WTC11 (cell line): ENCODE data around the gene TMEM239. TPM values are rescaled to one million over a fixed set of nuclear protein-coding genes. Genes with fewer than 3 reads are reported as not detected.

Experiments used
- CDX4 ChIP-seq: fragments of 250-450 bp; sonication (Bioruptor Pico); IDR thresholded peaks from 2 replicates; pipeline ENCODE4 v1.9.0; 2021; ENCODE audit warnings: moderate library complexity, mild to moderate bottlenecking, inconsistent platforms, borderline replicate concordance
- CREM ChIP-seq: sonication (generic); formaldehyde crosslinking; IDR thresholded peaks from 2 replicates; pipeline ENCODE4 v1.8.1; 2022; ENCODE audit warnings: mild to moderate bottlenecking, missing genetic modification reagents, moderate library complexity
- ERG ChIP-seq: fragments of 250-450 bp; sonication (Bioruptor Pico); IDR thresholded peaks from 2 replicates; pipeline ENCODE4 v1.8.0; 2021; ENCODE audit warnings: mild to moderate bottlenecking
- ESRRA ChIP-seq: sonication (generic); formaldehyde crosslinking; IDR thresholded peaks from 2 replicates; pipeline ENCODE4 v1.8.1; 2022; ENCODE audit warnings: mild to moderate bottlenecking, missing genetic modification reagents, borderline replicate concordance
- ETV6 ChIP-seq: sonication (generic); formaldehyde crosslinking; IDR thresholded peaks from 2 replicates; pipeline ENCODE4 v1.8.1; 2022; ENCODE audit warnings: mild to moderate bottlenecking, missing genetic modification reagents
- FOXP1 ChIP-seq: sonication (generic); formaldehyde crosslinking; IDR thresholded peaks from 2 replicates; pipeline ENCODE4 v1.8.0; 2022; ENCODE audit warnings: missing genetic modification reagents, mild to moderate bottlenecking, moderate library complexity, borderline replicate concordance
- GABPB1 ChIP-seq: sonication (generic); formaldehyde crosslinking; IDR thresholded peaks from 2 replicates; pipeline ENCODE4 v1.8.1; 2023; ENCODE audit warnings: mild to moderate bottlenecking, missing genetic modification reagents
- KAT7 ChIP-seq: sonication (generic); formaldehyde crosslinking; IDR thresholded peaks from 2 replicates; pipeline ENCODE4 v1.8.1; 2023; ENCODE audit warnings: missing genetic modification reagents, mild to moderate bottlenecking, borderline replicate concordance
- MLX ChIP-seq: sonication (generic); formaldehyde crosslinking; IDR thresholded peaks from 2 replicates; pipeline ENCODE4 v1.8.1; 2023; ENCODE audit warnings: mild to moderate bottlenecking, missing genetic modification reagents, moderate library complexity
- NFATC4 ChIP-seq: fragments of 250-450 bp; sonication (Bioruptor Pico); IDR thresholded peaks from 2 replicates; pipeline ENCODE4 v1.9.0; 2021; ENCODE audit warnings: mild to moderate bottlenecking
- NFYB ChIP-seq: sonication (generic); formaldehyde crosslinking; conservative IDR thresholded peaks from 2 replicates; pipeline ENCODE4 v1.8.0; 2022; ENCODE audit warnings: low read depth, missing genetic modification reagents
- NR2C2 ChIP-seq: sonication (generic); formaldehyde crosslinking; IDR thresholded peaks from 2 replicates; pipeline ENCODE4 v1.8.0; 2022; ENCODE audit warnings: mild to moderate bottlenecking, missing genetic modification reagents
- NR3C1 ChIP-seq: sonication (generic); formaldehyde crosslinking; conservative IDR thresholded peaks from 2 replicates; pipeline ENCODE4 v1.8.1; 2023; ENCODE audit warnings: low read depth, mild to moderate bottlenecking, missing genetic modification reagents
- PRRX2 ChIP-seq: fragments of 250-450 bp; sonication (Bioruptor Pico); IDR thresholded peaks from 2 replicates; pipeline ENCODE4 v1.8.0; 2021; ENCODE audit warnings: mild to moderate bottlenecking
- RELA ChIP-seq: sonication (generic); formaldehyde crosslinking; IDR thresholded peaks from 2 replicates; pipeline ENCODE4 v1.8.1; 2022; ENCODE audit warnings: missing genetic modification reagents, mild to moderate bottlenecking, borderline replicate concordance
- SMAD4 ChIP-seq: sonication (generic); formaldehyde crosslinking; IDR thresholded peaks from 2 replicates; pipeline ENCODE4 v1.8.0; 2022; ENCODE audit warnings: mild to moderate bottlenecking, missing genetic modification reagents
- SP1 ChIP-seq: sonication (generic); formaldehyde crosslinking; conservative IDR thresholded peaks from 2 replicates; pipeline ENCODE4 v1.8.1; 2022; ENCODE audit warnings: missing genetic modification reagents
- USF1 ChIP-seq: sonication (generic); formaldehyde crosslinking; IDR thresholded peaks from 2 replicates; pipeline ENCODE4 v1.8.0; 2022; ENCODE audit warnings: mild to moderate bottlenecking, missing genetic modification reagents
- USF2 ChIP-seq: sonication (generic); formaldehyde crosslinking; IDR thresholded peaks from 2 replicates; pipeline ENCODE4 v1.8.1; 2023; ENCODE audit warnings: mild to moderate bottlenecking, missing genetic modification reagents, moderate library complexity
- ZNF121 ChIP-seq: sonication (generic); formaldehyde crosslinking; IDR thresholded peaks from 2 replicates; pipeline ENCODE4 v1.8.0; 2023; ENCODE audit warnings: missing genetic modification reagents
- ZNF219 ChIP-seq: sonication (generic); formaldehyde crosslinking; IDR thresholded peaks from 2 replicates; pipeline ENCODE4 v1.8.0; 2023; ENCODE audit warnings: missing genetic modification reagents, mild to moderate bottlenecking, borderline replicate concordance
- ZNF396 ChIP-seq: fragments of 250-450 bp; sonication (Bioruptor Pico); IDR thresholded peaks from 2 replicates; pipeline ENCODE4 v1.8.0; 2021; ENCODE audit warnings: mild to moderate bottlenecking, moderate library complexity, borderline replicate concordance
- ZNF416 ChIP-seq: fragments of 250-450 bp; sonication (Bioruptor Pico); IDR thresholded peaks from 2 replicates; pipeline ENCODE4 v1.9.0; 2021; ENCODE audit warnings: mild to moderate bottlenecking, inconsistent platforms
- ZNF423 ChIP-seq: fragments of 250-450 bp; sonication (Bioruptor Pico); IDR thresholded peaks from 2 replicates; pipeline ENCODE4 v2.1.2; 2022; ENCODE audit warnings: mild to moderate bottlenecking, moderate library complexity
- ZNF425 ChIP-seq: fragments of 250-450 bp; sonication (Bioruptor Pico); conservative IDR thresholded peaks from 2 replicates; pipeline ENCODE4 v1.9.0; 2021; ENCODE audit warnings: mild to moderate bottlenecking
- ZNF532 ChIP-seq: fragments of 250-450 bp; sonication (Bioruptor Pico); IDR thresholded peaks from 2 replicates; pipeline ENCODE4 v1.9.0; 2021; ENCODE audit warnings: mild to moderate bottlenecking, borderline replicate concordance
- ZNF671 ChIP-seq: fragments of 250-450 bp; sonication (Bioruptor Pico); IDR thresholded peaks from 2 replicates; pipeline ENCODE4 v1.8.0; 2021; ENCODE audit warnings: mild to moderate bottlenecking
- total RNA-seq: library from RNA; stranded (reverse); gene quantifications from 3 replicates; pipeline ENCODE4 v1.2.3, GENCODE V29; 2021

The TMEM239 gene
- total RNA-seq, 1 experiment from 2014 or later, result not detected

GRCh38 chr20:2840138-2840966, 24.2 kb downstream of the TMEM239 start, which contains the start of the genes PCED1A and VPS16 (continued):
- TF ChIP-seq ERG (no peak), SP1 (CRISPR knock-in tag) (peak; percentile 46; the same call in 1 of the 2 replicates), RELA (CRISPR knock-in tag) (peak; percentile 86; the same call in 1 of the 2 replicates), CDX4 (CRISPR knock-in tag) (no peak), SMAD4 (CRISPR knock-in tag) (no peak), ESRRA (CRISPR knock-in tag) (peak; percentile 71), ZNF532 (CRISPR knock-in tag) (no peak), ZNF423 (CRISPR knock-in tag) (no peak), NFYB (0 out of 2 replicates have a peak, but pooled peaks have one; percentile 16), NR2C2 (CRISPR knock-in tag) (no peak), ZNF219 (CRISPR knock-in tag) (no peak; the same call in 1 of the 2 replicates), ZNF396 (CRISPR knock-in tag) (no peak), FOXP1 (CRISPR knock-in tag) (peak; percentile 83; the same call in 1 of the 2 replicates), ZNF416 (CRISPR knock-in tag) (peak; percentile 67; the same call in 1 of the 2 replicates), MLX (no peak), PRRX2 (CRISPR knock-in tag) (no peak), ZNF425 (no peak), GABPB1 (CRISPR knock-in tag) (peak; percentile 86), ZNF121 (CRISPR knock-in tag) (0 out of 2 replicates have a peak, but pooled peaks have one; percentile 16), KAT7 (CRISPR knock-in tag) (no peak; the same call in 1 of the 2 replicates), ZNF671 (CRISPR knock-in tag) (no peak), CREM (CRISPR knock-in tag) (0 out of 2 replicates have a peak, but pooled peaks have one; percentile 61), ETV6 (CRISPR knock-in tag) (peak; percentile 85), NFATC4 (CRISPR knock-in tag) (no peak), USF1 (CRISPR knock-in tag) (peak; percentile 99), NR3C1 (CRISPR knock-in tag) (peak; percentile 77; the same call in 1 of the 2 replicates), USF2 (peak; percentile 99)
